NCI-H82 treated with DMSO at 0.1 percent for 48 hours (cell line): ENCODE measurements around the gene VN1R4.
"Not testable (repeated sequence)": the region's sequence is repeated elsewhere in the genome, so short reads cannot be mapped to it uniquely, and the experiment has no call there.

Source experiments
- DNase-seq: peaks from one replicate; lab custom pipeline; 2025; ENCODE audit not compliant: unreplicated experiment; lab: John Stamatoyannopoulos, UW

VN1R4 gene, protein sequence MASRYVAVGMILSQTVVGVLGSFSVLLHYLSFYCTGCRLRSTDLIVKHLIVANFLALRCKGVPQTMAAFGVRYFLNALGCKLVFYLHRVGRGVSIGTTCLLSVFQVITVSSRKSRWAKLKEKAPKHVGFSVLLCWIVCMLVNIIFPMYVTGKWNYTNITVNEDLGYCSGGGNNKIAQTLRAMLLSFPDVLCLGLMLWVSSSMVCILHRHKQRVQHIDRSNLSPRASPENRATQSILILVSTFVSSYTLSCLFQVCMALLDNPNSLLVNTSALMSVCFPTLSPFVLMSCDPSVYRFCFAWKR

DNA sequence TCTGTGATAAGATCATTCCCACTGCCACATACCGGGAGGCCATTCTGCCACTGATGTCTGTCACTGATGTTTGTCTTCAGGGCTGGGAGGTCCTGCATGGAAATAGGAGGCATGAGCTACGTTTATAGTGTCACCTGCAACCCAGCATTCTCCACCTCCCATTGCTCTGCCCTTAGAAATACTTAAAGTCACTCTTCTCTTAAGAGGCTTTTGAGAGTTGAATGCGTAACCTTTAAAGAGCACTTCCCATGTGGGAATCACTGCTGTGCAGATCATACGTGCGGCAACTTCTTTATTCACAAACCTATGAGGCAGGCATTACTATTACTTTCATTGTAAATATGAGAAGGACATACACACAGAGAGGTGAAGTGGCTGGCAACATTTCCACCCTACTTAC lies at the start of gene VN1R4:
TSS of gene VN1R4 (minus strand) at position 101 of the 400 bp plus-strand sequence. CDS start at position 43, 58 bp downstream.
- DNase-seq, result not testable (repeated sequence)

DNA sequence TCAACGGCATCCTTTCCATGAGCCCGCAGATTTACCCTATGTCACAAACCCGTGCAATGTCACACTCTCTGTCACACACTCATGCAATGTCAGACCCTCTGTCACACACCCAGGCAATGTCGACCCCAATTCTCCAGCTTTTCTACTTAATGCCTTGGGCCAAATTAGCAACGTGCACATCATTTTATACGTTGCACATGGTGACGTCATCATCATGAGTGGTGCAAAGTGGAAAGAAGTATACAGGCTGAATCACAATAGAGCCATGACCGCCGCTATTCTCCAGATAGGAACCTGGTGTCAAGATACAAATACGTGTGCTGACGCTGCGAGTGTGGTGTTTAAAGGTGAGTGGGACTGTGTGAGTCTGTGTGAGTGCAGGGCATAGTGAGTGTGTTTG lies 44.4 kb upstream of the VN1R4 start:
- no peak for DNase-seq

DNA sequence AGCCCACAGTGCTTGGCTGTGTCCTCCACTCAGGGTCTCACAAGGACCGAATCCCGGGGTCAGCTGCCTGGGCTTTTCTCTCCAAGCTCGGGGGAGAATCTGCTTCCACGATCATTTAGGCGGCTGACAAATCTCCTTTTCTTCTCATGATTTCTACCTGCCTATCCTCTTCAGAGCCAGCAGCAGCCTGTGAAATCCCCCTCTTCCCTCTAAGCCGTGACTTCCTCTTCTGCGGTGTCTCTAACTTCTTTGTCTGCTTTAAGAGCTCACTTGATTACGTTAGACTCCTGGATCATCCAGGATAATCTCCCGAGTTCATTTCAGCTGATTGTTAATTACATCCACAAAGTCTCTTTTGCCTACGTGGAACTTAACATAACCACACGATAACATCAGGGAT lies 43.5 kb upstream of the VN1R4 start:
- DNase-seq, result peak; percentile 18

DNA sequence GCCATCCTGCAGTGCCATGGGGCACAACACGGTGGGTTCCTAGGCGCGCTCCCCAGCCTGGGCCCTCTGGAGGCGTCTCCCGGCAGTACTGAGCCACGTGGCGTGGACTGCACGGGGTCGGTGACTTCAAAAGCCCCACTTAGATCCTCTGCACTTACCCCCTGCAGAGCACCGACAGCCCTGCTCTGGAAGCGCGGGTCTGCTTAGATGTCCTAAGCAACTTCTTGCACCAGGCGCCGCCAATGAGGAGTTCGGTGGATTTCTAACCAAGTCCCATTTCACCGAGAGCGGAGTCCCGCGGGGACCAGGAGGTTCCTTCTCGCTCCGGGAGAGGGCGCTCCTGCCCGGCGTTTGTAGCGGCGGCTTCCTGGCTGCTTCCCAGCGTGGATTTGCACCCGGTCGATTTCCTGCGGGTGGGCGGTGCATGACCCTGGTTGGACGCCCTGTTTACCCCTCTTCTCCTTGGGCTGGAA lies 40.9 kb upstream of the VN1R4 start:
- DNase-seq, result no peak

DNA sequence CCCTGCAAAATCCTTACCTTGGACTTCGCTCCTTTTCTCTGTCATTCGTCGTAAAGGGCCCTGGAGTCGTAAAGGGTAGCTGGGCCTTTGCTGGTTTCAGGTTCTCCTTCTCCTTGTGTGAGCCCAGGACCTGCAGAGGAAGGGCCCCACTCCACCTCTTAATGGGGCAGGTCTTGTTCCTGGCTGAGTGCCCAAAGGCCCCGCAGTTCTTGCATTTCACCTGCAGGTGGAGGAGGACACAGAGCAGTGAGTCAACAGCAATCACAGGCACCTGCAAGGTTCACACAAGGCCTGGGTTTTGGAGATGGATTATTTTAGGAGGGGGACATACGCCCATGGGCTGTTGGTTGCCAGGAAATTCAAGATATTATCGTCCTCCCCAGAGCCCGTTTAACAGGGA lies 33.8 kb upstream of the VN1R4 start:
- DNase-seq, result not testable (repeated sequence)

DNA sequence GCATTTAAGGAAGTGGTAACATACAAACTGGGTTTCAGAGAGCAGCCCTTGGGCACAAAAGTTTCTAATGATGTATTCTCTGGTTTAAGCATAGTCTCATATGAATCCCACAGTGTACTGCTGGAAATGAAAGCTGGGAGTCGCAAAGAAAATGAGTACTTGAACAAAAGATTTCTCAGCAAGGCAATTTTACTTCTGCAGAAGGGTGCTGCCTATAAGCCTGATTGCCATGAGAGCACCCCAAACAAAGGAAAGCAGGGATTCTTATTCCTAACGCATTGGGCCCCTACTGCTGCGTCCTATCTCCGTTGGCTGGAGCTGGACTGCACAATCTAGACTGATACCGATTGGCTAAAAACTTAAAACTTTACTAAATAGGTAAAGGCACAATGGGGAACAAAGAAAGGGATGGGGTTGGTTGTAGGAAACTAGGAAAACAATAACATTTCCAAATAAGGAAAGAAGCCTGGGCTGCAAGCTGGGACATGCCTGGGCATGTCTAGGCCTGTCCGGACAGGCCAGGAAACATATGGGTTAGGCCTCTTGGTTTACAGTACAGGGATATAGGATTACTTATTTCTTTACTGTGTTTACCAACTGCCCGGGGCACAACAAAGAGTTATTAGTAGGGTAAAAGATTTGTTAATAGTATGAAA lies 27.4 kb upstream of the VN1R4 start:
- no peak for DNase-seq

DNA sequence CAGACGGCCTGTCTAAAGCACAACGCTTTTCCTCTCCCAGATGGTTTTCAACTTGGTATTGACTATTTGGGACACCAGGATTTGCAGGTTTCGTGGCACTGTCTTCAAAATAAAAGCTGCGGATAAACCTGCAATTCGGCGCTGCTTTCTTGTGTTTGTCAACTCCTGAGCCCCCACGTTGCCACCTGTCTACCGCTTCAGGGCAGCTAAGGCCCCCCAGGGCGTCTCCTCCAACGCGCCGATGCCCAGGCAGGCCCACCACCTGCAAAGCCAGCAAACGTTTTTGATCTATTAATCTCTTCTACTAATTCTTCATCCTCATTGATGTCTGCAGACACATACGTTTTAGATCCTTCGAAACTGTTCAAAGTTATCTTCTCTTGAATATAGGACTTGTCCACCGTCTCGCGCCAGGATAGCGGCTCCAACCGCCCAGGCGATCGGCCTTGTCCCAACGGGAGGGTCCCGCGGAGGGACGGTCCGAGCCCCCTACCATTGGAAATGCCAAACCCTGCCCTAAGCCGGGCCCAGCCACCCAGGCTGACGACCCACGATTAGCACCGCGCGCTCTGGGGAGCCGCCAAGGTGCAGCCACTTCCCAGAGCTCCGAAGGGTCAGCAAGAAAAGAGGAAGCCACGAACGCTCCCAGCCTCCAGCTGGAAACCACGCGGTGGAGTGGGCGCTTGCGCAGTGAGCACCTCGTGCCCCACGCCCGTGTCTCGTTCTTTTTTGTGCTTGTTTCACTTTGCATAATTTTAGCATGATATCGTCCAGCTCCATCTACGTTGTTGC lies 23.4 kb upstream of the VN1R4 start:
- no peak for DNase-seq

DNA sequence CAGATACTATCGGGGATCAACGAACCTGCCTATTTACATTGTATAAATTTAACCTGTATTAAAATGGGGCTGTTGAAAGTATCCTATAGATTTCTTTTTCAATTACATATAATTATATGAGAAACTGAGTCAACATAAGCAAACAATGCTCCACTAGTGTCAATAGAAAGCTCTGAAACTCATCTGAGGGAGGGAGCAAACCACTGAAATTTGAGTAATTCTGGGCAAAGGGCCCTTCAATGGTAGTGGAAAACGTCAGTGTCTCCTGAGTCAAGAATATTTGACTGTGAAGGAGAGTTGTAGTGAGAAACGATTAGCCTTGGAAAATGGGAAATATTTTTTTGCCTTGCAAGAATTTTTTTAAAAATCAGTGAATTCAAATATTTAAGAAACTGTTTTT lies 17.6 kb upstream of the VN1R4 start:
- DNase-seq, result no peak

DNA sequence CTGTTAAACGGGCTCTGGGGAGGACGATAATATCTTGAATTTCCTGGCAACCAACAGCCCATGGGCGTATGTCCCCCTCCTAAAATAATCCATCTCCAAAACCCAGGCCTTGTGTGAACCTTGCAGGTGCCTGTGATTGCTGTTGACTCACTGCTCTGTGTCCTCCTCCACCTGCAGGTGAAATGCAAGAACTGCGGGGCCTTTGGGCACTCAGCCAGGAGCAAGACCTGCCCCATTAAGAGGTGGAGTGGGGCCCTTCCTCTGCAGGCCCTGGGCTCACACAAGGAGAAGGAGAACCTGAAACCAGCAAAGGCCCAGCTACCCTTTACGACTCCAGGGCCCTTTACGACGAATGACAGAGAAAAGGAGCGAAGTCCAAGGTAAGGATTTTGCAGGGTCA lies 14.4 kb upstream of the VN1R4 start:
- not testable (repeated sequence) for DNase-seq

DNA sequence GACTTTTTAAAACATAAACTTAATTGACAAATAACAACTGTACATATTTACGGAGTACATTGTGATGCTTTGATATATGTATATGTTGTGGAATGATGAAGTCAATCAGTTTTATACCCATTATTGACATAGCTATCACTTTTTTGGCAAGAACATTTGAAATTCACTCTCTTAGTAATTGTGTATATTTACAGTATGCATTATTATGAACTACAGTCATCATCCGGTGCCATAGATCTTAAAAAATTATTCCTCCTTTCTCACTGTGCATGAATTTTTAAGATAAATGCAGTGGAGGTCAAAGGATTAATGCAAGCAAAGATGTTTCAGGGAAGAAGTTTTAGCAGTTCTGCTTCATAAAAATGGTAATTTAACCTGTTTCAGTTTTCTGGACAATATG lies 8.0 kb upstream of the VN1R4 start:
- no peak for DNase-seq

DNA sequence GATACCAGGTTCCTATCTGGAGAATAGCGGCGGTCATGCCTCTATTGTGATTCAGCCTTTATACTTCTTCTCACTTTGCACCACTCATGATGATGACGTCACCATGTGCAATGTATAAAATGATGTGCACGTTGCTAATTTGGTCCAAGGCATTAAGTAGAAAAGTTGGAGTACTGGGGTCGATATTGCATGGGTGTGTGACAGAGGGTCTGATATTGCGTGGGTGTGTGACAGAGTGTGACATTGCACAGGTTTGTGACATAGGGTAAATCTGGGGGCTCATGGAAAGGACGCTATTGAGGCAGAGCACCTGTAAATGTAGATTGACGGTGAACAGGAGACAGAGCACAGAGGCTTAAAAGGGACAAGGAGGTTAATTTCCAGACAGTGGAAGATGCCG lies 4.5 kb upstream of the VN1R4 start:
- no peak for DNase-seq

DNA sequence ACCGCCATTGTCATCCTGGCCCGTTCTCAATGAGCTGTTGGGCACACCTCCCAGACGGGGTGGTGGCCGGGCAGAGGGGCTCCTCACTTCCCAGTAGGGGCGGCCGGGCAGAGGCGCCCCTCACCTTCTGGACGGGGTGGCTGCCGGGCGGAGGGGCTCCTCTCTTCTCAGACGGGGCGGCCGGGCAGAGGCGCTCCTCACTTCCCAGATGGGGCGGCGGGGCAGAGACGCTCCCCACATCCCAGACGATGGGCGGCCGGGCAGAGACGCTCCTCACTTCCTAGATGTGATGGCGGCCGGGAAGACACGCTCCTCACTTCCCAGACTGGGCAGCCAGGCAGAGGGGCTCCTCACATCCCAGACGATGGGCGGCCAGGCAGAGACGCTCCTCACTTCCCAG lies 2.3 kb upstream of the VN1R4 start:
- not testable (repeated sequence) for DNase-seq

DNA sequence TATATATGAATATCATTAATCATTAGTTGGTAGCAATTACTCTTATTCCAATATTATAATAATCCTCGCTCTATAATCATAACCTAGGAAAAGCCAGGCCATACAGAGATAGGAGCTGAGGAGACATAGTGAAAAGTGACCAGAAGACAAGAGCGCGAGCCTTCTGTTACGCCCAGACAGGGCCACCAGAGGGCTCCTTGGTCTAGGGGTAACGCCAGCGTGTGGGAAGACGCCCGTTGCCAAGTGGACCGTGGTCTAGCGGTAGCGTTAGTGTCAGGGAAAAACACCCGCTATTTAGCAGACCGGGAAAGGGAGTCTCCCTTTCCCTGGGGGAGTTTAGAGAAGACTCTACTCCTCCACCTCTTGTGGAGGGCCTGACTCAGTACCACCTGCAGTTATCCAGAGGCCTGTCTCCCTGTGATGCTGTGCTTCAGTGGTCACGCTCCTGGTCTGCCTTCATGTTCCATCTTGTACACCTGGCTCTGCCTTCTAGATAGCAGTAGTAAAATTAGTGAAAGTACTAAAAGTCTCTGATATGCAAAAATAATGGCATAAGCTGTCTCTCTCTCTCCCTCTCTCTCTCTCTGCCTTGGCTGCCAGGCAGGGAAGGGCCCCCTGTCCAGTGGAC lies 9.7 kb downstream of the VN1R4 start, which contains the start of gene VN1R2:
TSS of gene VN1R2 (plus strand) at position 578 of the 628 bp plus-strand sequence. CDS start 84 bp downstream, outside the sequence.
- not testable (repeated sequence) for DNase-seq

DNA sequence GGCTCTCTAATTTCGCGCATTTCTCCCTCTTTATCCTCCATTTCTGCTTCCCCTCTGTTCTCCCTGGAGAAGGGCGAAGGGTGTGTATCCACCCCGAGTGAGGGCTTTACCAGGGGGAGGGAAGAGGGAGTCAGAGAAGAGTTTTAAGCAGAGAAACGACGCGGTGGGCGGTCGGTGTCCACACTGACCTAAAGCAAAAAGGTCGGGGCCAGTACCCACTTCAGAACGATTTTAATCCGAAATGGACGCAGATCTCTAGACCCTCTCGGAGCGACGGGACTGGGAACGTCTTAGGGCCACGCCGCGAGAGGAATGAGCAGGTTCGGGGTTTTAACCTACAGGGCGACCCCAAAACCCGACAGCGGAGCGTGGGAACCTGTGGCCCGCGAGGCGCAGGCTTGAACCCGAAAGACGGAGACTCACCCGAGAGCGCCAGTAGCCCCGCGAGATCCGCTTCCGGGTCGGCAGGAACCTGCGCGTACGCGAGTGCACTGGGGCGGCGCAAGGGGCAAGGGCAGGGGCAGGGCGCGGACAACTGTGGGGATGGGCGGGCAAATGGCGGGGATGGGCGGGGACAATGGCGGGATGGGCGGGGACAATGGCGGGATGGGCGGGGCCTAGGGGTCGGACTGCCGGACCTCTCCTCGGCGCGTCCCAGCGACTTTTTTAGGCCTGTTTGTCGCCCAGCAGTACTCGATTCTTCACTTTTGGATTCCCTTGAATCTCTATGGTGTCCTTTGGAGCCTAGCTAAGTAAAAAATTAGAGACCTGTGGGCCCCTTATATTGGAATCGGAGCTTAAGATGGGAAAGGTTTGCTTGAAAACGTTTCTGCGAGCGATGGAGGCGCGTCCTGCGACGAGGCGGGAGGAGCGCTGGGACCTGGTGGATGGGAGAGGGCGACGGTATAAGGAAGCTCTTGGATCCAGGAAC lies 12.8 kb downstream of the VN1R4 start, which contains the start of gene ZNF677:
TSS of gene ZNF677 (minus strand) at position 463 of the 931 bp plus-strand sequence. CDS start 3,323 bp downstream, outside the sequence.
- peak; percentile 6 for DNase-seq

DNA sequence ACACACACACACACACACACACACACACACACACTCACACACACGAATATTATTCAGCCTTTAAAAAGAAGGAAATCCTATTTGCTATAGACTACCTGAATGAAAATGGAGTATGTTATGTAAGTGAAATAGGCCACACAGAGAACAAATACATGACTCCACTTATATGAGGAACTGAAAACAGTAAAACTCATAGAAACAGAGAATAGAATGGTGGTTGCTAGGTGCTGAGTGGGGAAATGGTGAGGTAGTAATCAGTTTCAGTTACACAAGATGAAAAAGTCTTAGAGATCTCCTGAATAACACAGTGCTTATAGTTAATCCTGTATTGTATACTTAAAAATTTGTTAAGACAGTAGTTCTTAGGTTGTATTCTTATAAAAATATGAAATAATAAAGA lies 21.0 kb downstream of the VN1R4 start:
- DNase-seq, result no peak

DNA sequence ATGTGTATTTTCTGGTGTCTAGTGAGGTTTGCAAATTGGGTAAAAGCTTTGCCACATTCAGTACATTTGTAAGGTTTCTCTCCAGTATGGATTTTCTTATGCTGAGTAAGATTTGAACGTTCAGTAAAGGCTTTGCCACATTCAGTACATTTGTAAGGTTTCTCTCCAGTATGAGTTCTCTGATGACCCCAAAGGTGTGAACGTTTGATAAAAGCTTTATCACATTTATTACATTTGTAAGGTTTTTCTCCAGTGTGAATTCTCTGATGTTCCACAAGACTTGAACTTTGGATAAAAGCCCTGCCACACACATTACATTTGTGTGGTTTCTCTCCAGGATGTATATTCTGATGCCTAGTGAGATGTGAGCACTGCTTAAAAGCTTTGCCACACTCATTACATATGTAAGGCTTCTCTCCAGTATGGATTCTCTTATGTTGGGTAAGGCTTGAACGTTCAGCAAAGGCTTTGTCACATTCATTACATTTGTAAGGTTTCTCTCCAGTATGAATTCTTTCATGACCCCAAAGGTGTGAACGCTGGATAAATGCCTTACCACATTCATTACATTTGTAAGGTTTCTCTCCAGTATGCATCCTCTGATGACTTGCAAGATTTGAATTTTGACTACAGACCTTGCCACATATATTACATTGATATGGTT lies 30.3 kb downstream of the VN1R4 start:
- no peak for DNase-seq

DNA sequence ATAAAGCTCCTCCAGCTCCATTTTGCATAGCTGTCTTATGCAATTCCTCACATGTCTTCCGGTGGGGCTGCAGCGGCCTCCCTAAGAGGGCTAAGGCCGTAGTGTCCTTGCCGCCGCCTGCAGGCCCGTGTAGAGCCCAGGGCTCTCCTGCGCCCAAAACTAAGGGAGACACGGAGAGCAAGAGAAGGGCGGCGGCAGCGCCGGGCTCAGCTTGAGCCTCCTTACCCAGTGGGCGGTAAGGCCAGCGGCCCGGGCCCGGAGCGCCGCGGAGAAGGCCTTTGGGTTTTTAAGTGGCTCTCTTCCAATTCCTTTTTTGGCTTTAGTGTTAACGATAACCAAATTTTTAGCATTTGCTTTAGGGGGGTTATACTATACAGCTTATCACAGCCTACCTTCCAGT lies 42.9 kb downstream of the VN1R4 start:
- no peak for DNase-seq

DNA sequence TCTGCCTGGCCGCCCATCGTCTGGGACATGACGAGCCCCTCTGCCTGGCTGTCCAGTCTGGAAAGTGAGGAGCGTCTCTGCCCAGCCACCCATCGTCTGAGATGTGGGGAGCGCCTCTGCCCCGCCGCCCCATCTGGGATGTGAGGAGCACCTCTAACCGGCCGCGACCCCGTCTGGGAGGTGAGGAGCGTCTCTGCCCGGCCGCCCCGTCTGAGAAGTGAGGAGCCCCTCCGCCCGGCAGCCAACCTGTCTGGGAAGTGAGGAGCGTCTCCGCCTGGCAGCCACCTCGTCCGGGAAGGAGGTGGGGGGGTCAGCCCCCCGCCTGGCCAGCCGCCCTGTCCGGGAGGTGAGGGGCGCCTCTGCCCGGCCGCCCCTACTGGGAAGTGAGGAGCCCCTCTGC lies 44.8 kb downstream of the VN1R4 start:
- not testable (repeated sequence) for DNase-seq
